H9 (cell line): ENCODE measurements around the gene CDH22. TPM values are rescaled to one million over a fixed set of nuclear protein-coding genes. Genes with fewer than 3 reads are reported as not detected.

Experiments
- DNase-seq: peaks from one replicate; pipeline ENCODE4 v3.0.0-alpha.2; 2017
- H2AFZ ChIP-seq: one replicate; pipeline ENCODE4 v1.6.1; 2013; ENCODE audit warnings: mild to moderate bottlenecking, low read length, control low read depth, moderate library complexity
- H2AK5ac ChIP-seq: 2 replicates; pipeline ENCODE4 v1.6.1; 2013; ENCODE audit warnings: low read length, control low read depth, mixed read lengths; ENCODE audit not compliant: insufficient read length
- H2BK120ac ChIP-seq: one replicate; pipeline ENCODE4 v1.6.1; 2013; ENCODE audit warnings: low read depth, mild to moderate bottlenecking, low read length, control low read depth, inconsistent platforms; ENCODE audit not compliant: poor library complexity, severe bottlenecking
- H2BK12ac ChIP-seq: 2 replicates; pipeline ENCODE4 v1.6.1; 2013; ENCODE audit warnings: low read length, control low read depth, mixed read lengths, low read depth; ENCODE audit not compliant: insufficient read length
- H2BK15ac ChIP-seq: 2 replicates; pipeline ENCODE4 v1.6.1; 2013; ENCODE audit warnings: low read depth, low read length, control low read depth
- H2BK20ac ChIP-seq: one replicate; pipeline ENCODE4 v1.6.1; 2013; ENCODE audit warnings: low read depth, mild to moderate bottlenecking, low read length, control low read depth, inconsistent platforms; ENCODE audit not compliant: poor library complexity, severe bottlenecking
- H2BK5ac ChIP-seq: 2 replicates; pipeline ENCODE4 v1.6.1; 2013; ENCODE audit warnings: low read length, control low read depth, mixed read lengths; ENCODE audit not compliant: insufficient read length
- H3K14ac ChIP-seq: 2 replicates; pipeline ENCODE4 v1.6.1; 2013; ENCODE audit warnings: low read length, control low read depth; ENCODE audit not compliant: insufficient read depth
- H3K18ac ChIP-seq: 2 replicates; pipeline ENCODE4 v1.6.1; 2013; ENCODE audit warnings: low read depth, mild to moderate bottlenecking, mixed read lengths, low read length, control low read depth; ENCODE audit not compliant: insufficient read length
- H3K23ac ChIP-seq: 2 replicates; pipeline ENCODE4 v1.6.1; 2013; ENCODE audit warnings: low read length, control low read depth, mixed read lengths, low read depth; ENCODE audit not compliant: insufficient read length
- H3K23me2 ChIP-seq: 2 replicates; pipeline ENCODE4 v1.6.1; 2013; ENCODE audit warnings: low read depth, mild to moderate bottlenecking, mixed read lengths, low read length, control low read depth; ENCODE audit not compliant: insufficient read length, poor library complexity, severe bottlenecking
- H3K27ac ChIP-seq: 2 replicates; pipeline ENCODE4 v1.5.1; 2013; ENCODE audit warnings: low read length, control low read depth, mixed read lengths, low read depth; ENCODE audit not compliant: insufficient read length
- H3K27me3 ChIP-seq: 2 replicates; pipeline ENCODE4 v1.6.1; 2013; ENCODE audit warnings: low read length, control low read depth, inconsistent platforms; ENCODE audit not compliant: insufficient read depth
- H3K4ac ChIP-seq: 2 replicates; pipeline ENCODE4 v1.6.1; 2013; ENCODE audit warnings: low read depth, mild to moderate bottlenecking, control low read depth, inconsistent platforms, low read length, moderate library complexity
- H3K4me1 ChIP-seq: 2 replicates; pipeline ENCODE4 v1.6.1; 2013; ENCODE audit warnings: low read length, control low read depth, inconsistent platforms; ENCODE audit not compliant: insufficient read depth
- H3K4me2 ChIP-seq: 2 replicates; pipeline ENCODE4 v1.6.1; 2013; ENCODE audit warnings: low read length, control low read depth, mixed read lengths; ENCODE audit not compliant: insufficient read length, insufficient read depth
- H3K56ac ChIP-seq: 2 replicates; pipeline ENCODE4 v1.6.1; 2013; ENCODE audit warnings: low read depth, mild to moderate bottlenecking, mixed read lengths, low read length, control low read depth; ENCODE audit not compliant: insufficient read length
- H3K79me1 ChIP-seq: 2 replicates; pipeline ENCODE4 v1.6.1; 2013; ENCODE audit warnings: low read depth, mild to moderate bottlenecking, moderate library complexity, low read length, control low read depth, inconsistent platforms; ENCODE audit not compliant: insufficient read depth, poor library complexity, severe bottlenecking
- H3K79me2 ChIP-seq: 2 replicates; pipeline ENCODE4 v1.6.1; 2013; ENCODE audit warnings: low read length, control low read depth, inconsistent platforms; ENCODE audit not compliant: insufficient read depth
- H3K9ac ChIP-seq: 2 replicates; pipeline ENCODE4 v1.6.1; 2013; ENCODE audit warnings: low read length, control low read depth, mixed read lengths; ENCODE audit not compliant: insufficient read length; ENCODE audit errors: extremely low read depth
- H3K9me3 ChIP-seq: one replicate; pipeline ENCODE4 v1.6.1; 2013; ENCODE audit warnings: low read depth, low read length, inconsistent platforms; ENCODE audit not compliant: control insufficient read depth
- H3T11ph ChIP-seq: one replicate; pipeline ENCODE4 v1.6.1; 2013; ENCODE audit warnings: mild to moderate bottlenecking, low read length, control low read depth, inconsistent platforms
- H4K20me1 ChIP-seq: one replicate; pipeline ENCODE4 v1.6.1; 2013; ENCODE audit not compliant: control insufficient read depth, insufficient read length, insufficient read depth
- H4K5ac ChIP-seq: 2 replicates; pipeline ENCODE4 v1.6.1; 2013; ENCODE audit warnings: low read depth, mild to moderate bottlenecking, mixed read lengths, low read length, control low read depth; ENCODE audit not compliant: insufficient read length
- H4K8ac ChIP-seq: replicated peaks from 2 replicates; pipeline ENCODE4 v1.6.1; 2013; ENCODE audit warnings: low read length, control low read depth, mixed read lengths, low read depth; ENCODE audit not compliant: insufficient read length
- H4K91ac ChIP-seq: 2 replicates; pipeline ENCODE4 v1.6.1; 2013; ENCODE audit warnings: low read depth, mild to moderate bottlenecking, moderate library complexity, mixed read lengths, low read length, control low read depth; ENCODE audit not compliant: insufficient read length
- H3K27ac Mint-ChIP-seq, 3 experiments: 2 replicates in 2 of 3; 3 replicates in 1 of 3; pipeline ENCODE4 v1.8.0; 2020 to 2021; ENCODE audit warnings: mixed read lengths in 3 of 3, mild to moderate bottlenecking in 1 of 3, moderate library complexity in 1 of 3
- H3K27me3 Mint-ChIP-seq: 2 replicates; pipeline ENCODE4 v1.8.0; 2021; ENCODE audit warnings: low read depth, mild to moderate bottlenecking, moderate library complexity, mixed read lengths
- H3K36me3 Mint-ChIP-seq, 3 experiments: 2 replicates in 2 of 3; 3 replicates in 1 of 3; pipeline ENCODE4 v1.8.0; 2020 to 2021; ENCODE audit warnings: low read depth in 3 of 3, mixed read lengths in 3 of 3; ENCODE audit not compliant: insufficient read depth in 1 of 3
- H3K4me1 Mint-ChIP-seq, 2 experiments: 2 replicates each; pipeline ENCODE4 v1.8.0; 2020; ENCODE audit warnings: mixed read lengths in 2 of 2
- H3K4me3 Mint-ChIP-seq, 2 experiments: 2 replicates in 1 of 2; 3 replicates in 1 of 2; pipeline ENCODE4 v1.8.0; 2020 to 2021; ENCODE audit warnings: mild to moderate bottlenecking in 2 of 2, mixed read lengths in 2 of 2, moderate library complexity in 1 of 2
- H3K9me3 Mint-ChIP-seq, 2 experiments: 2 replicates in 1 of 2; 3 replicates in 1 of 2; pipeline ENCODE4 v1.8.0; 2020; ENCODE audit warnings: mild to moderate bottlenecking in 2 of 2, mixed read lengths in 2 of 2, moderate library complexity in 1 of 2
- CTCF ChIP-seq: fragments of 200-600 bp; sonication (generic); conservative IDR thresholded peaks from 3 replicates; pipeline ENCODE4 v1.8.0; 2021; ENCODE audit warnings: antibody characterized with exemption, mild to moderate bottlenecking
- WGBS: extraction: QIAGEN DNeasy Blood & Tissue Kit; methylation state at CpG from one replicate; pipeline ENCODE4 v1.1.7; 2013; ENCODE audit warnings: missing lambda C conversion rate, low lambda C conversion rate, mixed read lengths; ENCODE audit not compliant: insufficient read length; ENCODE audit errors: extremely low coverage; 5-methylcytosine and 5-hydroxymethylcytosine counted together
- total RNA-seq: library from RNA; stranded (reverse); gene quantifications from 2 replicates; pipeline ENCODE4 v1.2.1, GENCODE V29; 2021

Gene CDH22
- total RNA-seq, 1 experiment from 2014 or later = not detected

- H3K27me3 Mint-ChIP-seq = peaks cover 8% of the 10 kb centered on the region
- no peaks in the 10 kb centered on the region for H3K79me1 ChIP-seq
- H2BK120ac ChIP-seq = no peak overlapping the region
- no peak overlapping the region for H2BK20ac ChIP-seq
- H4K8ac ChIP-seq = no peak overlapping the region
- H3K36me3 Mint-ChIP-seq = no peaks in the 10 kb centered on the region
- no peak overlapping the region for H3K56ac ChIP-seq
- no peaks in the 10 kb centered on the region for H3K79me2 ChIP-seq
- no peak overlapping the region for H2AFZ ChIP-seq
- no peak overlapping the region for H3T11ph ChIP-seq
- no peaks in the 10 kb centered on the region for H3K27me3 ChIP-seq
- H3K23ac ChIP-seq = no peak overlapping the region
- H3K4me1 ChIP-seq = no peaks in the 10 kb centered on the region
- H4K20me1 ChIP-seq = no peaks in the 10 kb centered on the region
- H2BK5ac ChIP-seq = no peak overlapping the region
- no peak overlapping the region for H2BK12ac ChIP-seq
- no peak overlapping the region for H3K9ac ChIP-seq
- H3K18ac ChIP-seq = no peak overlapping the region
- no peak overlapping the region for H3K14ac ChIP-seq
- H3K4me2 ChIP-seq = no peak overlapping the region
- H3K23me2 ChIP-seq = no peaks in the 10 kb centered on the region
- H3K27ac Mint-ChIP-seq = no peak overlapping the region; a peak in 1 of 7 replicates
- H4K91ac ChIP-seq = no peak overlapping the region
- H3K4ac ChIP-seq = no peak overlapping the region
- no peak overlapping the region for H3K4me3 Mint-ChIP-seq
- no peak overlapping the region for H2BK15ac ChIP-seq
- no peaks in the 10 kb centered on the region for H3K9me3 Mint-ChIP-seq
- no peak overlapping the region for H3K27ac ChIP-seq
- DNase-seq = no peak
- no peak overlapping the region for H4K5ac ChIP-seq
- H2AK5ac ChIP-seq = no peak overlapping the region
- no peak for TF ChIP-seq CTCF
- no peaks in the 10 kb centered on the region for H3K9me3 ChIP-seq
- H3K4me1 Mint-ChIP-seq = peaks cover 5 to 23% of the 10 kb centered on the region in 2 experiments; a peak in 2 of 4 replicates
- no CpG with 5 or more reads among the region's 8 CpGs for WGBS
Measured at GRCh38 chr20:46156065-46156464, 152.2 kb downstream of the CDH22 start.
